ENCODE data around the gene ALOX15.
"Not testable (repeated sequence)": the region's sequence is repeated elsewhere in the genome, so short reads cannot be mapped to it uniquely, and the experiment has no call there.

Gene ALOX15

GRCh38 chr17:4652997-4653396 lies 11.5 kb upstream of the ALOX15 start:
- DNase-seq (ENCODE audit: extremely low read depth in 1 of 2, low read depth in 1 of 2): no peak

DNA sequence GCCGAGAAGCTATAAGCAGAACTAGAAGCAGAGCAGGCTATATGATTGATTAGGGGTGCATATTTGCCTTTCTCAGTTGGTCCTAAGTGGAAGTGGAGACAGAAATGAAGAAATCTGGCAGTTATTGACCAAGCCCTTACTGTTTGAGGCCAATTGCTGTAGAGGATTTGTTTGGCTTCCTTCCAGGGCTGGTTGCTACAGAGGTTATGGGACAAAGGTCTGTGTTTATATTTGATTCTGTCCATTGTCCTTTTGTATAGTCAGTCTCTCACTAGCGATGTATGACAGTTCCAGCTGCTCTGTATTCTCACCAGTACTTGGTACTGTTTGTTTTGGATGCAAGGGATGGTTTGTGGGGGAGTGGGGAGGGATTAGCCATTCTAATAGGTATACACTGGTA lies 7.3 kb upstream of the ALOX15 start:
- DNase-seq (ENCODE audit: extremely low read depth in 1 of 2, low read depth in 1 of 2): no peak

DNA sequence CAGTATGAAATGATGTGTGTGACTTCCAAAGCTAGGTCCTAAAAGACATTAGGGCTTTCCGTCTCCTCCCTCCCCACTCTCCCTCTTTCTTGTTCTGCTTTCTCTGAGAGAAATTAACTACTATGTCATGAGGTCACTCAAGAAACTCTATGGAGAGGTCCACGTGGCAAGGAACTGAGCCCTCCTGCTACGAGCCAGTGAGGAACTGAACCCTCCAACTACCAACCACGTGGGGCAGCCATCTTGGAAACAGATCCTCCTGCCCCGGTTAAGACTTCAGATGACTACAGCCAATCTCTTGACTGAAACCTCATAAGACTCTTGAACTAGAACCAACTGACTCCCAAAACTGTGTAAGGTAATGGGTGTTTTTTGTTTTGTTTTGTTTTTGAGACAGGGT lies 4.2 kb upstream of the ALOX15 start:
- DNase-seq (ENCODE audit: extremely low read depth in 1 of 2, low read depth in 1 of 2): no peak

DNA sequence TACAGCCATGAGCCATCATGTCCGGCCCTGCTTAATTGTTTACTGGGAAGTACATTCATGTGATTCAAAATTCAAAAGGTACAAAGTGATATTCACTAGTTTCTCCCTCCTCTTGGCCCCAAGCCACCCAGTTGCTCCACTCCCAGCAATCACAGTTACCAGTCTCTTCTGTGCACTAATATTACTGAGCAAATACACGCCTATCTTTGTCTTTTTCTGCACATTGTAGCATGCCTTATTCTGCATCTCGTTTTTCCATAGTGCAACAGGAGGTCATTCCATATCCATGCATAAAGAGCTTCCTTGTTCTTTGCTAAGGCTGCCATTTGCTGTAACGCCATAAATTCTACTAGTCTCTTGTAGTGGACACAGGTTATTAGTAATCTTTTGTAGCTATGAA lies 2.2 kb upstream of the ALOX15 start:
- DNase-seq (ENCODE audit: extremely low read depth in 1 of 2, low read depth in 1 of 2): no peak

- no peak for DNase-seq (ENCODE audit: extremely low read depth in 1 of 2, low read depth in 1 of 2)
Observed at GRCh38 chr17:4642286-4642685, 808 bp upstream of the ALOX15 start.

DNA sequence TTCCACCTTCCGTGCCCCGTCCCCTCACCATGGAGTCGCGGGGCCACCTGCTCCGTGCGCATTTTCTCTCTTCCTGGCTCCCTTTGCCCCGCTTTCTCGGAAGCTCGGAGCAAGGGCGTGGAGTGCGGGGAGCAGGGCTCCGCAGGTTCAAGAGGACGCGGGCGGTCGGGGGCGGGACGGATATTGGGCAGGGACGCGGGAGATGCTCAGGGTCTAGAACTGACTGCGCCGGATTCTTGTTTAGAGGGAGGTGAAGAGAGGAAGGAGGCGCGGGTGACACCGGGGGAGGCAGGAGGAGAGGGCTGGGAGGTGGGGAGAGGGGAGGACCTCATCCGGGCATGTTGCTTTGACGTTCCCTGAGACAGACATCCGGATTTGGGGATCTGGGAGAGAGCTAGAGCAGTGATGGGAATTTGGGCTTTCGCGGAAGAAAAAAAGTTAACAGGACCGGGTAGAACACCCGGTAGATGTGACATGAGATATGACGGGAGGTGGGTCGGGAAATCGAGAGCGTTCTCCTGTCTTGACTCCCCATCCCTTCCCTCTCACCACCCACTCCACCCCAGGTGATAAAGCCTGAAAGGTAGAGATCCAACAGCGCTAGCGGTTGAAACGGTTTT lies 799 bp downstream of the ALOX15 start:
- DNase-seq (ENCODE audit: extremely low read depth in 1 of 2, low read depth in 1 of 2): not testable (repeated sequence)

GRCh38 chr17:4639301-4640059 lies 2.0 kb downstream of the ALOX15 start:
- not testable (repeated sequence) for DNase-seq (ENCODE audit: extremely low read depth in 1 of 2, low read depth in 1 of 2)

GRCh38 chr17:4638766-4639165 lies 2.7 kb downstream of the ALOX15 start:
- DNase-seq (ENCODE audit: extremely low read depth in 1 of 2, low read depth in 1 of 2): not testable (repeated sequence)

- DNase-seq (ENCODE audit: extremely low read depth in 1 of 2, low read depth in 1 of 2): no peak
Observed at GRCh38 chr17:4636474-4637100, 4.9 kb downstream of the ALOX15 start.

- DNase-seq (ENCODE audit: extremely low read depth in 1 of 2, low read depth in 1 of 2): no peak
Observed at GRCh38 chr17:4635823-4636375, 5.6 kb downstream of the ALOX15 start.

- DNase-seq (ENCODE audit: extremely low read depth in 1 of 2, low read depth in 1 of 2): no peak
Observed at GRCh38 chr17:4634976-4635375, 6.5 kb downstream of the ALOX15 start.

- no peak for DNase-seq (ENCODE audit: extremely low read depth in 1 of 2, low read depth in 1 of 2)
Observed at GRCh38 chr17:4633643-4634042, 7.8 kb downstream of the ALOX15 start.

GRCh38 chr17:4632581-4632920 lies 8.9 kb downstream of the ALOX15 start:
- no peak for DNase-seq (ENCODE audit: extremely low read depth in 1 of 2, low read depth in 1 of 2)

GRCh38 chr17:4631836-4632580 lies 9.5 kb downstream of the ALOX15 start:
- DNase-seq (ENCODE audit: extremely low read depth in 1 of 2, low read depth in 1 of 2): no peak

DNA sequence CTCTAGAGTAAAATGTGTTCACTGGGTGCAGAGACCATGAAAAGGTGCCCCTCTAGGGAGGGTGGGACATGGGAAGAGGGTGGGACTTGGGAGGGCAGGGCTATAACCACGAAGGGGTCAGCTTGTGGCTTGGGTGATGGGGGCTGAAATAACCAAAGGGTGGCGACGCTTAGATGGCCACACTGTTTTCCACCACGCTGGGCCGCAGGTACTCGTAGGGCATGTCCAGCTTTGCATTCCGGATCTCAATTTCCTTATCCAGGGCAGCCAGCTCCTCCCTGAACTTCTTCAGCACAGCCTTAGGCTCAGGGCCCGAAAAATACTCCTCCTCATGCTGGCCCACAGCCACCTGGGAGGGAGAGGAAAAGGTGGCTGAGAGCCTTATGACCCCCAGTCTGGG lies 10.0 kb downstream of the ALOX15 start:
- DNase-seq (ENCODE audit: extremely low read depth in 1 of 2, low read depth in 1 of 2): no peak

DNA sequence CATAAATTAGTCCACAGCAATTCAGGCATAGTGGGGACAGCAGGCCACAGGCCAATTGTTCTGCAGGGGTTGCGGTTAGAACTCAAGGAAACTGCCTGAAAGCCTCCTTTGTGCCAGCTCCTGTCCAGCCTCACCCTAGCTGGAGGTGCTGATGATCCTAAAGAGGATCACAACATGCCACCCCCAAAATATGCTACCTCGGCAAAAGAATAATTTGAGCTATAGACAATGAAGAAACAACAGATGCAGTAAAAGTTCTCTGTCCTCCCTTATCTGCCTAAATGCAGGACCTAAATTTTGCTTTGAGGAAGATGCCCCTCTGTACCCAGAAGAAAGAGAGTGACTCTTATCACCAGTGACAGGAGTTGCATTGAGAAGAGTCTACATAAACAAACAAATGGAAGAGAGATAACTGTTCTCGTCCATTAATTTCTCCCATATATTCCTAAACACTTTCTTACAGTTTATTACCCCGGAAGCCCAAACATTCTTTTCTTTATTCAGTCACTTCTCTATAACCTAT lies 14.7 kb downstream of the ALOX15 start:
- DNase-seq (ENCODE audit: extremely low read depth in 1 of 2, low read depth in 1 of 2): no peak

DNA sequence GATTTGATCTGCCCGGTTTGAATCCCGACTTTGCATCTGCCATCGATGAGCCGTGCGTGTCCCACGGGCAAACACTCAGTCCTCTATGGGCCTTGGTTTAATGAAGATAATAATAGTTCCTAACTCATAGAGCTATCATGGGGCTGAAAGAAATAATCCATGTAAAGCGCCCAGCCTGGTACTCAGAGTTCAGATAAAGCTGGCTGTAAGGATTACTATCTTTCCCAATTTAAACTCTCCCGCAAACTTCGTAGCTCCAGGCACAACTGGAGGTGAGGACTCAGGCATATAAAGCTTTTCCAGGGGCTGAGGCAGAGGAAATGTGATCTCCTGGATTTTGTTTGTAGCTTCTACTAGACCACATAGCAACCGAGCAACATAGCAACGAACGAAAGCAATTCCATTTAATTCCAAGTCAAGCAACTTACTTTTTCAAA lies 16.3 kb downstream of the ALOX15 start:
- no peak for DNase-seq (ENCODE audit: extremely low read depth in 1 of 2, low read depth in 1 of 2)

- DNase-seq (ENCODE audit: extremely low read depth in 1 of 2, low read depth in 1 of 2): not testable (repeated sequence)
Observed at GRCh38 chr17:4624451-4624911, 17.0 kb downstream of the ALOX15 start.

DNA sequence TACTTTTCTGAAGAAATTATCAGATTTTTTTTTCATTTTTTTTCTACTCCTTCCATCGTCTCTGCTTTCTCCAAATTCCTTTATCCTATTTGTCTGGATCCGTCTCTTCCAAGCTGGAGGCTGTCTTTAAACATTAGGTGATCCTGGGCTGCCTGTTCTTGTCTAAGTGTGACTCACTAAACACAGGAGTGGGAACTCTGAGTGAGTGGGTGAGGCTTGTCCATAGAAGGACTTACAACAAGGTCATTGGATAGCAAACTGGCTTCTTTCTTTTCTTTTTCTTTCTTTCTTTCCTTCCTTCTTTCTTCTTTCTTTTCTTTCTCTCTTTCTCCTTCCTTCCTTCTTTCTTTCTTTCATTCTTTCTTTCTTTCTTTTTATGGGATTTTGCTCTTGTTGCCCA lies 18.2 kb downstream of the ALOX15 start:
- DNase-seq (ENCODE audit: extremely low read depth in 1 of 2, low read depth in 1 of 2): no peak

DNA sequence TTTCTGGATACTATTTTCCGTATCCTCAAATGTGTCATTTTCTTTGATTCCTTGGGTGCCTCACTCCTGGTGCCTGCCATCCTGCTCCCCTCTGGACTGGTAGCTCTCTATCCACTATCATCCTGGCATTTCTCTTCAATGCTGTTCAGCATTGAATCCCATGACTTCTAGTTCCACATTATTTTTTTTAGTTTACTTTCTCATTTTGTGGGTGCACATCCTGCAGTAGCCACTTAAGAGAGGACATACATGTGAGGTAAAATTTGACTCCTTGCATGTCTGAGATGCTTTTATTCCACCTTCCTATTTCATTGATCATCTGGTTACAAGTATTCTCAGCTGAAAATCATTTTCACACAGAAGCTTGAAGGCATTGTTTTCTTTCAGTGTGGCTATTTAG lies 19.1 kb downstream of the ALOX15 start:
- DNase-seq (ENCODE audit: extremely low read depth in 1 of 2, low read depth in 1 of 2): no peak

DNA sequence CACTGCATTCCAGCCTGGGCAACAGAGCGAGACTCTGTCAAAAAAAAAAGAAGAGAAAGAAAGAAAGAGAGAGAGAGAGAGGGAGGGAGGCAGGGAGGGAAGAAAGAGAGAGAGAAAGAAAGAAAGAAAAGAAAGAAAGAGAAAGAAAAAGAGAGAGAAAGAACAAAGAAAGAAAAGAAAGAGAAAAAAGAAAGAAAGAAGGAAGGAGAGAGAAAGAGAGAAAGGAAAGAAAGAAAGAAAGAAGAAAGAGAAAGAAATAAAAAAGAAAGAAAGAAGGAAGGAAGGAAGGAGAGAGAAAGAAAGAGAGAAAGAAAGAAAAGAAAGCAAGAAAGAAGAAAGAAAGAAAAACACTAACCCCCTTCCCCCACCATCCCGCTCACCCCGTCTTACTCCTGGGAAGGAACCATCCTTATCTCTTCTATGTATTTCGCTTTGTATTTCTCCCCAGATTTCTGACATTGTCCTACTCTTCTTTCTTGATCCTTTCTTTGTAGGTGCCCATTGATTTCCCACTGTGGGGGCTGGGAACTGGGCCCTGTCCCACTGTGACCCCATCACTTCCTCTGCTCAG lies 20.9 kb downstream of the ALOX15 start:
- DNase-seq (ENCODE audit: extremely low read depth in 1 of 2, low read depth in 1 of 2): no peak
